HUDEP-2 (cell line): Measurements from ENCODE around the gene PAQR8.
"Not testable (repeated sequence)": the region's sequence is repeated elsewhere in the genome, so short reads cannot be mapped to it uniquely, and the experiment has no call there.

Experiments
- DNase-seq, 76 experiments: peaks; one replicate each; lab custom pipeline; 2025; ENCODE audit not compliant: unreplicated experiment in 76 of 76; lab: John Stamatoyannopoulos, UW

PAQR8 gene

GRCh38 chr6:52403627-52404026 lies 41.7 kb downstream of the PAQR8 start:
- DNase-seq, result peak in 75 of 76 experiments; percentile 51 to 99 (median 94)

DNA sequence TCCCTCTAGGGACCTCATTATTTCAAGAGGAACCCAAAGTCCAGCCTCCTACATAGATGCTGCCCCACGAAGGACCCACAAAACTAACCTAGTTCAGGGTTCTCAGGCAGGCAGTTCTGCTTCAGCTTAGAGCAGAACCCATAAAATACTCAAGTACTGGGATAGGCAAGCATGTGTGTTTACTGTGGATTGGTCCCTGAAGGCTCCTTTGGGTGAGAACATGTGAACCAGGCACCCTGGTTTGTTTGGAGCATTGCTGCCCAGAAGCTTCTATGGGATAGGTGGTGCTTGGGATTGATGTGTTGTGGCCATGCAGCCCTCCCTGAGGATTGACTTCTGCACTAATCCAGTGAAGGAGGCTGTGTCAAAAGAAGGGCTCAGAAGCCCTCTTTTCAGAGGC lies 43.3 kb downstream of the PAQR8 start:
- no peak for DNase-seq

- DNase-seq, result peak in 32 of 76 experiments; percentile 14 to 76 (median 54)
Measured at GRCh38 chr6:52407467-52407866, 45.5 kb downstream of the PAQR8 start.

GRCh38 chr6:52409499-52409898 lies 47.5 kb downstream of the PAQR8 start:
- no peak for DNase-seq

DNA sequence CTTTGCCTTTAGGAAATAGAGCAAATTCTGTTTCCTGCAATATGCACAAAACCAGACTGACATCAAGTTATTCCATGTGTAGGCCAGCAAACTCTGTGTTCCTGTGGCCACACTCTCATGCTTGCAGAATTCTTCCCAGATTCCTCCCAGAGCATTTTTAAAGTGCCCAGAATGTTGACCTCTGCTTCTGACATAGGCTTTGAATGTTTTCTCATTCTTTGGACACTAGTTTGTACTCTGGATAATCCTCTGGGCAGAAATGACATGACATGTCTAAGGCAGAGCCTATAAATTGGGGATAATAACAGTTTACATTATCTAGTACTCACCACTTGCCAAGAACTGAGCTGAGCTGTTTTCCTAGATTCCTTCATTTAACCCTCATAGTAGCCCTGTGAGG lies 49.0 kb downstream of the PAQR8 start:
- no peak for DNase-seq

DNA sequence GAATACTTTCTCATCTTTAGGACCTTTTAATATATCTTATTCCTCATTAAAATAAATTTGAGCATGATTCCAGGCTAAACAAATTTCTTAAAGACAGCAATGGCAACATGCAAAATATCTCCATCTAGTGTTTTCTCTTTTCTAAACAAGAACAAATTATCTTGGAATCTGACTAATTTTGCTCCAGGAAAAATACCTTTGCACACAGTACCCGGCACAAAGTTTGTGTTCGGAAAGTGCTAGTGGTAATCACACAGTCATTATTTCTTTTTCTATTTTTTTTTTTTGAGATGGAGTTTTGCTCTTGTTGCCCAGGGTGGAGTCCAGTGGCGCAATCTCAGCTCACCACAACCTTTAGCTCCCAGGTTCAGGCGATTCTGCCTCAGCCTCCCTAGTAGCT lies 50.0 kb downstream of the PAQR8 start:
- DNase-seq, result no peak

- DNase-seq, result no peak
Measured at GRCh38 chr6:52415333-52415732, 53.4 kb downstream of the PAQR8 start.

GRCh38 chr6:52415917-52416628 lies 54.1 kb downstream of the PAQR8 start:
- DNase-seq, result peak in 1 of 76 experiments; percentile 21

DNA sequence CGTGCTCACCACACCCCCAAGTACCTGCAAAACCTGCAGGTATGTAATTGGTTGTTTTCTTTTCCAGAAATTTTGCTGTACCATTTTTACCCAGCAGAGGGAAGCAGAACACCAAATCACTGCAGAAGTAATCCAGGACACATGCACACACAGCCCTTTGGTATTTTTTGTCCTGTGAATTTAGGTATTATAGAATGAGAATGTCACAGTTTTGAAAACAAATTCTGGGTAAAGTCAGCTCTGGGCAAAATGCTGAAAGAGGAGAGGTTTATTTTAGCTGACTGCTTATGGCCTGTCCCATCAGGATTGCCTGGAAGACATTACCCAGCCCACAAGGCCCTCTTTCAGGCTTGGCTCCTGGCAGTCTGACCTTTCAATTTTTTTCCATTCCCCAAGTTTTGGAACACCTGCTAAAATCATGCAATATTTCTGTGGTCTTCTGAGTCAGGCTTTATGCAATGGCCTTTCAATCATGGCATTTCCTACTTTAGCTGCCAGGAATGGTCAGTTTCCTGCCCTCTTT lies 54.7 kb downstream of the PAQR8 start:
- peak in 39 of 76 experiments; percentile 4 to 80 (median 58) for DNase-seq

GRCh38 chr6:52417675-52418111 lies 55.7 kb downstream of the PAQR8 start:
- DNase-seq, result peak in 23 of 76 experiments; percentile 16 to 71 (median 42)

DNA sequence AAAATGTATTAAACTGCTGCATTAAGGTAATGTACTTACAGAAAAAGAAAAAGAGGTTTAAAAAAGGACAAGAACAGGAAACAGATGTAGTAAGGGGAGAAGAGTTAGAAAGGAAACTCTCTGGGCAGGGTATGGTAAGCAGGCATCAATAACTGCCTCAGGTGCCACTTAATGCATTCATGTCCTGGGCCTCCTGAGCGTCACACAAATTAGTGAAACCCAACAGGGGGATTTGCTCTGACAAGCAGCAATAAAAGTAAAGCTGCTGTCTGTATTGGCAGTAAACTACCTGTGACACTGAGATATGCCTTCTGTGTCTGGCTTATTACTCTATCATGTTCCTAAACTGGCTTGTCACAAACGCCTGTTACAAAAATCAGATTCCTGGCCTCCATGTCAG lies 56.7 kb downstream of the PAQR8 start:
- peak in 2 of 76 experiments; percentile 13 to 16 for DNase-seq

GRCh38 chr6:52419809-52420667 lies 58.1 kb downstream of the PAQR8 start, which contains the start of gene EFHC1:
EFHC1 (plus strand) TSS chr6:52420342; CDS start chr6:52420411, 69 bp downstream.
- peak in 75 of 76 experiments; percentile 42 to 100 (median 99) for DNase-seq

DNA sequence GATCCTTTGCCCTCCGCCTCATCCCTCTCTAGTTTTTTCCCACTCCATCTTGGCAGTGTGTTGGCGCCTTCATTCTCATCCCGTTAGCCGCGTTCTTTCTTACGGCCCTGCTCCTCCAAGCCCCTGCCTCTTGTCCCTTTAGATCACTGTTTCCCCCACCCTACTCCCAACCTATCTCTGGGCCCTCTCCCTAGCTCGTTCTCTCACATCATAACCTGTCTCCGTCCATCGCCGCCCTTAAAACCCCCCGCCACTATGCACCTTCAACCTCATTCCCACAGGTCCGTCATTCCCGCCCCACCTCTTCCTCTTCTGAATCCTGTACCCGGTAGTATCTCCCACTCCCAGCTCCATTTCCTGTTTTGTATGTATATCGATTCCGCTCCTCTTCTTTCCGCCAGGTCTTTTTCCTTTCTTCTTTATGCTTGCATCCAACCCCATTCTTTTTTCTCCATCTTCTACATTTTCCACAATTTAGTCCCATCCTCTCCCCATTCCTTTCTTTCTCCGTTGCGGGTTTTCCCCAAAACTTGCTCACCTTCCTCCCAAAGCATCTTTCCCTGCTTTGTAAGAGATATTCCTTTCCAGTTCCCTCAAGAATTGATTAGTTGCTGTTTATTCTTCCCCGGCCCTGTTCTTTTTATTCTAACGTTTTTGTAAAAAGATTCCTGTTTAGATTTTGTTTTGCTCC lies 58.9 kb downstream of the PAQR8 start:
- peak in 1 of 76 experiments; percentile 13 for DNase-seq

DNA sequence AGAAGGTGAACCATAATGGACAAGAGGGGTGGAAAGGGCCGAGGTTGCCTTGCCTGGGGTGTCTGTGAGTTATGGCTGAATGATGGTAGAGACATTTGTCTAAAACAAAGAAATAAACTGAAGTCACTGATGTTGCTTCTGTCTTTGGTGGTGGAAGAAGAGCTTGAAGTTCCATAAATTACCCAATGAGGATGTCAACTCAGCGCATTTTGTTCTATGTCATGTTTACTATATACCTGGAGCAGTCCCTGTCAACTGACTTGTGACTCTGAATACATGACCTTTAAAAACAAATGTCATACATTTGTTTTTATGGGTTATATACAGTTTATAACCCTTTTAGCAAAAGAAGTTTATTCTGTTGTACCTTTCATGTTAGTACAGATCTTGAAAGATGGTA lies 60.2 kb downstream of the PAQR8 start:
- DNase-seq, result no peak

DNA sequence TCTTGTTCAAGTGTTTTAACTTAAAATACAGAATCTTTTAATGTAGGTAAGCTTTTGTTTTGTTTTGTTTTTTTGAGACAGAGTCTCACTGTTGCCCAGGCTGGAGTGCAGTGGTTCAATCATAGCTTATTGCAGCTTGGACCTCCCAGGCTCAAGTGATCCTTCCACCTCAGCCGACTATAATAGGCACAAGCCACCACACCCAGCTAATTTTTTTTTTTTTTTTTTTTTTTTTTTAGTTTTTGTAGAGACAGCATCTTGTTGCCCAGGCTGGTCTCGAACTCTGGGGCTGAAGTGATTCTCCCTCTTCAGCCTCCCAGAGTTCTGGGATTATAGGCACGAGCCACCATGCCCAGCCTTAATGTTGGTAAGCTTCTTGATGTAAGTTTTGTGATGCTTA lies 61.5 kb downstream of the PAQR8 start:
- no peak for DNase-seq

DNA sequence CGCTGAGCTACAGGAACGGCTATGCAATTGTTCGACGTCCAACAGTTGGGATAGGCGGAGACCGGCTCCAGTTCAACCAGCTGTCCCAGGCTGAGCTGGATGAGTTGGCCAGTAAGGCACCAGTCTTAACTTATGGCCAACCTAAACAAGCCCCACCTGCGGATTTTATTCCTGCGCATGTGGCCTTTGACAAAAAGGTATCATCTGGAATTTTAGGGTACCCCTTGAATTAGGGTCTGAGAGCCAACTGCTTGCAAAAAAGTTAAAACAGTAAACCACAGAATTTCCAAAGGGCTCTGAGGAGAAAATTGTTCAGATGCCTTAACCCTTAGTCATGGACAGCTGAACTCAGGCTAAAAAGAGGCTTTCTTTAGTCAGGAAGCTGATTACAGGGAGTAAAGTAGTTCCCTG lies 62.0 kb downstream of the PAQR8 start:
- no peak for DNase-seq

GRCh38 chr6:52424513-52424912 lies 62.6 kb downstream of the PAQR8 start:
- DNase-seq, result no peak

- no peak for DNase-seq
Measured at GRCh38 chr6:52426667-52427066, 64.7 kb downstream of the PAQR8 start.

GRCh38 chr6:52433294-52433693 lies 71.3 kb downstream of the PAQR8 start:
- DNase-seq, result not testable (repeated sequence)

DNA sequence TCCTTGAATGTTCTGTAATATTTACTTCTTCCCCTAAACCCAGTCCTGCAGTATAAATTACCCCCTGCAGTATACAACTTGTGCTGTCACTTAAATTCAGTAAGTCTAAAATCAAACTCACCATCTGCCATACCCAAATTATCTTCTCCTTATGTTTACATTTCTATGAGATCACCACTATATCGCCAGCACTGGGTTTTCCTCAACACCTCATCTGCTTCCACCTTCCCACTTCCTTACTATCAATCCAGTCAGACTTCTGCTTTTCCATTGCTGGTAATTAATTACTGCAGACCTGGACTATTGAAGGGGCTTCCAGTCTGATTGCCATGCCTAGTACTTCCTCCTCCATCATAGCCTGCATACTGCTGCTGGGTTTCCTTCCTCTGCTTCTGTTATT lies 73.4 kb downstream of the PAQR8 start:
- DNase-seq, result no peak

- no peak for DNase-seq
Measured at GRCh38 chr6:52438926-52439325, 77.0 kb downstream of the PAQR8 start.
